Measurements from ENCODE around the gene FRMPD4.
"Not testable (repeated sequence)": the region's sequence is repeated elsewhere in the genome, so short reads cannot be mapped to it uniquely, and the experiment has no call there.

The FRMPD4 gene

GRCh38 chrX:12494400-12495138 lies 356.3 kb downstream of the FRMPD4 start:
- DNase-seq (ENCODE audit: low read depth in 1 of 2, low spot score in 1 of 2) = no peak

DNA sequence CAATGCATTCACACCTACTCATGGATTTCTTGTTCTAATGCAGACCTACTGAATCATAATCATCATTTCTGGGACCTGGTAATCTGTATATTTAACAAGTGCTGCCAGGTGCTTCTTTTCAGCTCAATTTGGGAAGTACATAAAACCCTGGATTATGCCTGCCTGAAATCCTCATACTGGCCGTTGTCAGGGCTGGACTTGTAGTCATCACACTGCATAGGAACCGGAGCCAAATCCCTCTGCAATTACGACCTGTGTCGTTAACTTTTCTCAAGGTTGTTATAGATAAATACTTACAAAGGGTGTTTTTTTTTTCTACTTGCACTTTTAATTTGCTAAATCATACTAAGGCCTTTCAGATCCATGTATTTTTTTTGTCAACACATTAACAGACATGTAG lies 358.1 kb downstream of the FRMPD4 start:
- no peak for DNase-seq (ENCODE audit: low read depth in 1 of 2, low spot score in 1 of 2)

DNA sequence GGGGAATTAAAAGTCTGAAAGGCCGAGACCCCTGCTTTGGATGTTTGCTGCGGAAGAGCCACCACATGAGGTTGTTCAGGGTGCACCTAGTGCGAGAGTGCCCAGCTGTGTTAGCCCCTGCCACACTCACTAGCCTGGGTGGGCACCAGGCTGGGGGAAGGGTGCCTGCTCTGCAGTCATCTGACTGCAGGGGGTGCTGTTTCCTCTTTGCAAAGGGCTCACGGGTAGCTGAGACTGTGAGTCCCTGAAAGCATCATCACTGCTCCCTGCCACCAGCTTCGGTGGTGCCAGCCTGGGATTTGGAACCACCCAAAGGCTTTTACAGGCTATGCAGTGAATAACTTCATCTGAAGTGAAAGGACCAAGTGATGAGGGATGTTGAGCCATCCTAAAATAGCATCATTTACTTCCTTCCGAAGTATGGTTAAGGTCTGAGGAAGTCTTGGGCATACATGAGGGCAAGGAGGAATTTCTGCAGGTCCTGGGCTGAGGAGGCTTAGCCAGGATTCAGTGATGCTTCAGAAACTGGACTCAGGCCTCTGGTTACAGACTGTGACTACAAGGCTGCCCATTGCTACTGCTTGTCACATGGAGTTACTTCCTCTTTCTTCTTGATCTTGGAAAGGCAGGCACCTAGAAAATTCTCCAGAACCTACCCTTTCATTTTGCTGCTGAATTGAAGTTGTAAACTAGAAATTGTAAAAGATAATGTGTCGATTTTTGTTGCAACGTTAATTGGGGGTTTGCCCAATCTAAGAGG lies 359.7 kb downstream of the FRMPD4 start:
- DNase-seq (ENCODE audit: low read depth in 1 of 2, low spot score in 1 of 2) = no peak

- no peak for DNase-seq (ENCODE audit: low read depth in 1 of 2, low spot score in 1 of 2)
Measured at GRCh38 chrX:12505127-12505526, 366.9 kb downstream of the FRMPD4 start.

DNA sequence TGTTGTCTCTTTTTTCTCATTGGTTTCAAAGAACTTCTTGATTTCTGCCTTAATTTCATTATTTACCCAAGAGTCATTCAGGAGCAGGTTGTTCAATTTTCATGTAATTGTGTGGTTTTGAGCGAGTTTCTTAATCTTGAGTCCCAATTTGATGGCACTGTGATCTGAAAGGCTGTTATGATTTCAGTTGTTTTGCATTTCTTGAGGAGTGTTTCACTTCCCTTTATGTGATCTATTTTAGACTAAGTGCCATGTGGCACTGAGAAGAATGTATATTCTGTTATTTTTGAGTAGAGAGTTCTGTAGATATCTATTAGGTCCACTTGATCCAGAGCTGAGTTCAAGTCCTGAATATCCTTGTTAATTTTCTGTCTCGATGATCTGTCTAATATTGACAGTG lies 377.1 kb downstream of the FRMPD4 start:
- DNase-seq (ENCODE audit: low read depth in 1 of 2, low spot score in 1 of 2) = not testable (repeated sequence)

DNA sequence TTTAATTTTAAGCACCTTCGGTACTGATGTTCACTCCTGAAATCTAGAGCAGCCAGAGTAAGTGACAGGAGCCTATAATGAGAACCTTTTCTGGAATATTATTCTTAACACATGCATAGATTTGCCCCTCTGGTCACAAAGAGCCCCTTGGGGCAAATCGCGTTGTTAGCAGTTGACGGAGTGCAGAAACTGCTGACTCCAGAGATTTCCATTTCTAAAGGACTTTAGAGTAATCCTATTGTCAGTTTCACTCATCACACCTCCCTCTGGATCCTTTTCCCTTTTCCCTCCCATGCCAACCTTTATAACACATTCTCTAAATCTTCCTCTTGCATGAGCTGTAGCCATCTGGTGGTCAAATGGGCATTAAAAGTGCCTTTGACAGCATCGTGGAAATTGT lies 388.0 kb downstream of the FRMPD4 start:
- DNase-seq (ENCODE audit: low read depth in 1 of 2, low spot score in 1 of 2) = no peak

DNA sequence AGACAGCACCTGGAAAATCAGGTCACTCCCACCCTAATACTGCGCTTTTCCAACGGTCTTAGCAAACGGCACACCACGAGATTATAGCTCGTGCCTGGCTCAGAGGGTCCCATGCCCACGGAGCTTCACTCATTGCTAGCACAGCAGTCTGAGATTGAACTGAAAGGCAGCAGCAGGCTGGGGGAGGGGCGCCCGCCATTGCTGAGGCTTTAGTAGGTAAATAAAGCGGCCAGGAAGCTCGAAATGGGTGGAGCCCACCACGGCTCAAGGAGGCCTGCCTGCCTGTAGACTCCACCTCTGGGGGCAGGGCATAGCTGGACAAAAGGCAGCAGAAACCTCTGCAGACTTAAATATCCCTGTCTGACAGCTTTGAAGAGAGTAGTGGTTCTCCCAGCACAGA lies 399.8 kb downstream of the FRMPD4 start:
- not testable (repeated sequence) for DNase-seq (ENCODE audit: low read depth in 1 of 2, low spot score in 1 of 2)

DNA sequence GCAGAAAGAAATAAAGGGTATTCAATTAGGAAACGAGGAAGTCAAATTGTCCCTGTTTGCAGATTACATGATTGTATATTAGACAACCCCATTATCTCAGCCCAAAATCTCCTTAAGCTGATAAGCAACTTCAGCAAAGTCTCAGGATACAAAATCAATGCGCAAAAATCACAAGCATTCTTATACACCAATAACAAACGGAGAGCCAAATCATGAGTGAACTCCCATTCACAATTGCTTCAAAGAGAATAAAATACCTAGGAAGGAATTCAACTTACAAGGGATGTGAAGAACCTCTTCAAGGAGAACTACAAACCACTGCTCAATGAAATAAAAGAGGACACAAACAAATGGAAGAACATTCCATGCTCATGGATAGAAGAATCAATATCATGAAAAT lies 404.0 kb downstream of the FRMPD4 start:
- DNase-seq (ENCODE audit: low read depth in 1 of 2, low spot score in 1 of 2) = not testable (repeated sequence)

DNA sequence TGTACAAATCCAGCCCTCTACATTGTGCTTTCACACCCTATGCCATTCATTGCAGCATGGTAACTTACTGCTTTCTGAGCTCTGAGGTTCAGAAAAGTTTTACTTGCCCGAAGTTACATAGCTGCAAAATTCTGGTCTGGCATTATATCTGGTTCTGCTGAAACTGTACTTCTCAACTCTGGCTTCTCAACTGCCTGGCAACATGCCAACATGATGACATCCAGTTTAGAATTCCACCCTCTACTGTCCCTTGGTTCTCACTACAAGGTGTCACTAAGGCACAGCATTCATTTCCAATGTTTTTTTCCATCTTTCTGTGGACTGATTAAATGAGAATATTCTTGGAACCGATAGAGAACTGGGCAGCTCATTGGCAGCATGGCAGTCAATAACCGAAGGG lies 410.1 kb downstream of the FRMPD4 start:
- DNase-seq (ENCODE audit: low read depth in 1 of 2, low spot score in 1 of 2) = no peak

DNA sequence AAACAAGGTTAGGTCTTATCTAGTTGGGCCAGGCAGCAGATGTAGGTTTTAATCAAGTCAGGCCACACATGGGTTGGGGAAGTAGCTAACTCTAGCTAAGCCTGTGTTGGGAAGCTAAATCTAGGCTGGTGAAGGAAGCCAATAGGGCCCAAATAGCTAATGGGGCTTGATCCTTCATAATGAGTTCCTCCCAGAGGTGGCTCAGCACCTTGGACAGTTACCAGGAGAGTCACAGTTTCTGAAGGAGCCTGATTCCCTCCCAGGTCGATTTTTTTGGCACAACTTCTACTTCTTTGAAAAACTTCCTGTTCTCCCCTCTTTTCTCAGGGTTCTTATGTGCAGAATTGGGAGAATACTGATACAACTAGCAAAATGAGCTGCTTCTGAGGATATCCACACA lies 410.5 kb downstream of the FRMPD4 start:
- DNase-seq (ENCODE audit: low read depth in 1 of 2, low spot score in 1 of 2) = no peak

DNA sequence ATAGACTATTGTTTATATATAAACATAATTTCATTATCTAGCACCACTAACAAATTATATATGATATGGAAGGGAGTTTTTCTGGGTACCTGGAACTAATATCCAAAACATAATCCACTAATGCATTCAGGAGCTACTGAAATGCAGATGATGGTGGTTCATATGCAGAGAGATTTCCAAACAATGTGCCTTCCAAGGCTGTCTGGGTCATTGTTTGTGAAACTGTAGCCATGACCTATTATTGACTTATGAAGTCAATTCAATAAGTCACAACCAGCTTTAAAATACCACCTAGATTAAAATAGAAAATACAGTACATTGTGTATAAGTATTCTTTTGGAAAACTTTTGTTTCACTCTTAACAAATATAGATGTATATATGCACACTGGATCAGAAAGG lies 415.9 kb downstream of the FRMPD4 start:
- DNase-seq (ENCODE audit: low read depth in 1 of 2, low spot score in 1 of 2) = no peak

GRCh38 chrX:12563121-12563520 lies 424.8 kb downstream of the FRMPD4 start:
- DNase-seq (ENCODE audit: low read depth in 1 of 2, low spot score in 1 of 2) = no peak

DNA sequence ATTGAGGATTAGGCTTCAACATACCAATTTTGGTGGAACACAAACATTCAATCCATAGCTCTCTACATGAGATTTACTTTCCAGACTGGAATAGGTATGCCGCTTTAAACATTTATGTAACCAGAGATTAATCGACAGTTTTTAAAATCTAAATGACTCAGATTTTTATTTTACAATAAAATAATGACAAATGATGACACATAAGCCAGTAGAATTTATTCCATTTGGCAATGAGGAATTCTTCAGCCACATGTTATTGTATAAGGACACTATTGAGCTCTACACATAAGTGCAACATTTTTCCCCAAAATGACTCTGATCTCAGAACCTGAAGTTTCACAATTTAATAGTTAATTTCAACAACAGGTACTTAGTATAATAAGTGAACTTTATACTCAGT lies 425.9 kb downstream of the FRMPD4 start:
- DNase-seq (ENCODE audit: low read depth in 1 of 2, low spot score in 1 of 2) = no peak

GRCh38 chrX:12567857-12568256 lies 429.6 kb downstream of the FRMPD4 start:
- no peak for DNase-seq (ENCODE audit: low read depth in 1 of 2, low spot score in 1 of 2)

DNA sequence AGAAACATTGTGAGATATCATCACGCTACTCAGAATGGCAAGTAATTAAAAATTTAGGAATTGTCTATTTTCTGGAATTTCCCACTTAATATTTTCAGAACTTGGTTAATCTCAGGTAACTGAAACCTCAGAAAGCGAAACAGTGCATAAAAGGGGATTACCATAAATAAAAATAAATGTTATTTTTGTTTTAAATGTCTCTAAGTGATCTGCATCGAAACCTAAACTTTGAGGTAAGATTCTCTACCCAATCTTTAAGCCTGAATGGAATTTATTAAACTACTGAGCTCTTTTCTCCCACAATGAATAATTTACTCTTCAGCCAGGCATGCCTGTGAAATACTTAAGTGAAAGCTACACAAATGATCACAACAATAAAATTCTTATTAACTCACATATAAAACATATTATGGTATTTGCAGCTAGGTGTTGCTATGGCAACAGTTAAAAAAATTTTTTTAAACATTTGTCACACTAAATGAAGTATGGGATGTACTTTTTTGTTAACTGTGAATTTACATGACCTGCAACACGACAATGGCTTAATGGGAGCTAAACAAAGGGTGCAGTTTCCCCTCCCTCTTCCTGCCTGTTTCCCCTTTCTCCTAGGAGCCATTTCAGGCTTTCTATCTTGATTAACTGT lies 432.7 kb downstream of the FRMPD4 start:
- DNase-seq (ENCODE audit: low read depth in 1 of 2, low spot score in 1 of 2) = no peak

- no peak for DNase-seq (ENCODE audit: low read depth in 1 of 2, low spot score in 1 of 2)
Measured at GRCh38 chrX:12579311-12579710, 441.0 kb downstream of the FRMPD4 start.

GRCh38 chrX:12580548-12580947 lies 442.3 kb downstream of the FRMPD4 start:
- no peak for DNase-seq (ENCODE audit: low read depth in 1 of 2, low spot score in 1 of 2)

GRCh38 chrX:12581546-12581945 lies 443.3 kb downstream of the FRMPD4 start:
- DNase-seq (ENCODE audit: low read depth in 1 of 2, low spot score in 1 of 2) = no peak

DNA sequence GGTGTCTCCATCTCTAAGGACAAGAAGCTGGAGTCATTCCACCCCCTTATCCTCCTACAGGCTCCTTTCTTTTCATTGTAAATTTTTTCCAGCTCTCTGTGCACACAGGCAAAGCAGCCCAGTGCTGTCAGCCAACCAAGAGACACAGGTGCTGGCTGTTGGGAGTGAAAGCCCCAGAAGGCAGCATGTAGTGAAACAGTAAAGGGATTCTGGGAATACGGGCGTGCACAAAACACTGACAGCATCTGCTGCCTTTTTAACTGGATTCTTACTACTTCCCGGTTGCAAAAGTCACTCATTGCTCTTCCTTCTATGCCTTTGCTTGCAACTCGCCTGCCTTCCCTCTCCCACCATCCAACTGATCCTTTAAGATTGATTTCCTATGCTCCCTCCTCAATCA lies 444.4 kb downstream of the FRMPD4 start:
- DNase-seq (ENCODE audit: low read depth in 1 of 2, low spot score in 1 of 2) = no peak

- DNase-seq (ENCODE audit: low read depth in 1 of 2, low spot score in 1 of 2) = no peak
Measured at GRCh38 chrX:12583543-12583942, 445.3 kb downstream of the FRMPD4 start.

DNA sequence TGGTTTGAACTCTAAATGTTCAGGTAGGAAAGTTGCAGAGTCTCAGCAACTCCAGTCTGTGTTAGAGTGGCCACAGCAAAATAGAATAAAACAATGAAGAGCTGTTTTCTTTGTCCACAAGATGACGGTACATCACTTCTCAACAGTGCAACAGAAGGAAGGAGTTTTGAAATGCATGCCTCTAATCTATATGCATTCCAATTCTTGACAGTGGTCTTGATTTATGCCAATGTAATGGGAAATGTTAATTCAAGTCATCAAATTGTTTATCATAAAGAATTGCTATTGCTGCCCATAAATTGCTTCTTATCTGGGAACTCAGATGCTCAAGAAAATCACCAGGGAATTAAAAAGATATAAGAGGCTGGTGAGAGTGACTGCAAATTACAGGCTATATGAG lies 457.4 kb downstream of the FRMPD4 start:
- DNase-seq (ENCODE audit: low read depth in 1 of 2, low spot score in 1 of 2) = no peak

DNA sequence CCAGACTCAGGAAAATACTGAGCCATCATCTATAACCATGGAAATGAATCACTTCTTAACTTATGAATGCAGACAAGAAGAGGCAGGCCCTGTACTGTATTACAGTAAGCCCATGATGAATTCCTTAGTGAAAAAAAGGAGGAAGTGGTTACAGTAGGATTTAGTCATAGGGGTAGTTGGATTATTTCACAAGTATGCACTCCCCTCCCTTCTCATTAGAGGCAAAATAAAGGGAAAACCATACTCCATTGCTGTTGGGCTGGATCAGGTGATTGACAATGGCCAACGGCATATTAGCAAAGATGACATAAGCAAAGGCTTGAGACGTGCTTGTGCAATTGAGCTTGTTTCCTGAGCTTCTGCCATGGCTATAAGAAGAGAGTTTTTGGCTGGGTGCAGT lies 471.8 kb downstream of the FRMPD4 start:
- DNase-seq (ENCODE audit: low read depth in 1 of 2, low spot score in 1 of 2) = no peak

Data from stimulated activated CD4-positive, alpha-beta T cell treated with anti-CD3 and anti-CD28 coated beads, Interleukin-15, amount 100 ng/mL, for 1 hour (primary cell).